Measurements from ENCODE around the gene TLE3. TPM values are rescaled to one million over a fixed set of nuclear protein-coding genes. Genes with fewer than 3 reads are reported as not detected.
A peak's percentile ranks its signal among the peaks of the same experiment; 100 is the strongest.

Gene TLE3
- total and polyA plus RNA-seq, 2 of the 13 experiments (the other 11 are each of a cell fraction or from before 2014, with no cell fraction given): 11.9 to 13.8 TPM

GRCh38 chr15:70091726-70092463 is 5.8 kb downstream of the TLE3 start:
- peaks cover 69% of the 10 kb centered on the region for H3K4me1 ChIP-seq (ENCODE audit: insufficient read depth, low read length)
- in situ Hi-C loops (cut with HindIII; ENCODE audit: extremely low pct_ligation_motif_present, low pct_unique_long_range_greater_than_20kb) (loop anchor here (25.0 kb wide), 1 partner anchor 630 kb away; the partner anchor contains the start of gene RPLP1), intact Hi-C loops (cut with micrococcal nuclease; ENCODE audit: unreplicated experiment) (no loop called here)
- peaks cover 58% of the 10 kb centered on the region for H3K79me2 ChIP-seq (ENCODE audit: insufficient read depth, low read length)
- no peaks in the 10 kb centered on the region for H3K27me3 ChIP-seq (ENCODE audit: control insufficient read depth in 1 of 2, insufficient read depth in 2 of 2, low read length in 2 of 2)
- H3K9ac ChIP-seq (ENCODE audit: insufficient read depth, low read depth, low read length): no peak overlapping the region
- ATAC-seq: peak; percentile 30
- ChIA-PET POLR2A (interaction anchor here (1.2 to 12.3 kb wide), 2 partner anchors 8 to 14 kb away, joined by 3 to 152 read pairs; no protein-coding TSS in a partner anchor), CTCF (ENCODE audit: low intra/inter-chr PET ratio, low total read pairs) (no interaction called here)
- 64% methylated on average over 12 of the region's 12 CpGs for WGBS (ENCODE audit: low lambda C conversion rate)
- H3K4me3 ChIP-seq (replicated peaks in 1 of 3; ENCODE audit: insufficient read depth in 1 of 3, low read depth in 2 of 3, low read length in 3 of 3): peak overlapping the region in 1 of 3 experiments; percentile 19; a peak in 1 of 6 replicates
- H3K9me3 ChIP-seq (ENCODE audit: low read length): no peaks in the 10 kb centered on the region
- peaks cover 15 to 40% of the 10 kb centered on the region in 2 experiments; a peak in 4 of 5 replicates for H3K36me3 ChIP-seq (replicated peaks in 1 of 2; ENCODE audit: control insufficient read depth in 1 of 2, insufficient read depth in 2 of 2, low read length in 2 of 2)
- H4K20me1 ChIP-seq (ENCODE audit: insufficient read depth, low read length): peaks cover 87% of the 10 kb centered on the region
- peak; percentile 54 for FAIRE-seq
- DNase-seq (ENCODE audit: low spot score): peak; percentile 60
- no peak overlapping the region for H3K27ac ChIP-seq (ENCODE audit: extremely low read length, insufficient read depth, low read length)
- peak overlapping the region; percentile 96 for H3K4me2 ChIP-seq (ENCODE audit: low read depth, low read length)
- BruUV-seq (replicated peaks): no TSS peak
- H2AFZ ChIP-seq (ENCODE audit: low read length): no peak overlapping the region
- TF ChIP-seq ZNF431 (CRISPR knock-in tag; IDR thresholded peaks at IDR 0.05; ENCODE audit: borderline replicate concordance, low read depth): no peak
- no peak for TF ChIP-seq FIP1L1 (IDR thresholded peaks at IDR 0.05; ENCODE audit: borderline replicate concordance, insufficient read depth, low read depth, low read length)
- no peak for TF ChIP-seq CCDC6 (CRISPR knock-in tag; IDR thresholded peaks at IDR 0.05)
- no peak for TF ChIP-seq GLMP (CRISPR knock-in tag; IDR thresholded peaks at IDR 0.05; ENCODE audit: borderline replicate concordance)
- TF ChIP-seq BCL3 (CRISPR knock-in tag; IDR thresholded peaks at IDR 0.05): no peak
- TF ChIP-seq ZFX (CRISPR knock-in tag; IDR thresholded peaks at IDR 0.05; ENCODE audit: low read depth): peak; percentile 48
- TF ChIP-seq FOXC1 (CRISPR knock-in tag; IDR thresholded peaks at IDR 0.05; ENCODE audit: borderline replicate concordance): no peak
- no peak for TF ChIP-seq BCLAF1 (IDR thresholded peaks at IDR 0.05)
- no peak for TF ChIP-seq ZNF362 (CRISPR knock-in tag; IDR thresholded peaks at IDR 0.05; ENCODE audit: borderline replicate concordance)
